Coronary artery (tissue), 2 donors: ENCODE data around the gene THADA.

Experiments
- DNase-seq: peaks from one replicate; pipeline ENCODE4 v3.0.0-alpha.2; 2017; ENCODE audit warnings: low spot score
- H3K27ac ChIP-seq, 2 donors: fragments of 200-600 bp; sonication (generic); one replicate each; pipeline ENCODE4 v1.5.1; 2016 to 2019
- H3K4me3 ChIP-seq: fragments of 200-600 bp; sonication (generic); 2 replicates; pipeline ENCODE4 v1.5.1; 2016; ENCODE audit warnings: mild to moderate bottlenecking, moderate library complexity
- TF ChIP-seq, protein P1 (sequence below): fragments of 200-600 bp; sonication (generic); IDR thresholded peaks from one replicate; pipeline ENCODE4 v1.5.1; 2019; ENCODE audit warnings: antibody characterized with exemption

THADA gene

GRCh38 chr2:43376523-43377198 lies 219.2 kb downstream of the THADA start:
- H3K27ac ChIP-seq = no peak overlapping the region
- no peak overlapping the region for H3K4me3 ChIP-seq
- no peak for DNase-seq
- TF ChIP-seq, protein P1, sequence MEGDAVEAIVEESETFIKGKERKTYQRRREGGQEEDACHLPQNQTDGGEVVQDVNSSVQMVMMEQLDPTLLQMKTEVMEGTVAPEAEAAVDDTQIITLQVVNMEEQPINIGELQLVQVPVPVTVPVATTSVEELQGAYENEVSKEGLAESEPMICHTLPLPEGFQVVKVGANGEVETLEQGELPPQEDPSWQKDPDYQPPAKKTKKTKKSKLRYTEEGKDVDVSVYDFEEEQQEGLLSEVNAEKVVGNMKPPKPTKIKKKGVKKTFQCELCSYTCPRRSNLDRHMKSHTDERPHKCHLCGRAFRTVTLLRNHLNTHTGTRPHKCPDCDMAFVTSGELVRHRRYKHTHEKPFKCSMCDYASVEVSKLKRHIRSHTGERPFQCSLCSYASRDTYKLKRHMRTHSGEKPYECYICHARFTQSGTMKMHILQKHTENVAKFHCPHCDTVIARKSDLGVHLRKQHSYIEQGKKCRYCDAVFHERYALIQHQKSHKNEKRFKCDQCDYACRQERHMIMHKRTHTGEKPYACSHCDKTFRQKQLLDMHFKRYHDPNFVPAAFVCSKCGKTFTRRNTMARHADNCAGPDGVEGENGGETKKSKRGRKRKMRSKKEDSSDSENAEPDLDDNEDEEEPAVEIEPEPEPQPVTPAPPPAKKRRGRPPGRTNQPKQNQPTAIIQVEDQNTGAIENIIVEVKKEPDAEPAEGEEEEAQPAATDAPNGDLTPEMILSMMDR = no peak

DNA sequence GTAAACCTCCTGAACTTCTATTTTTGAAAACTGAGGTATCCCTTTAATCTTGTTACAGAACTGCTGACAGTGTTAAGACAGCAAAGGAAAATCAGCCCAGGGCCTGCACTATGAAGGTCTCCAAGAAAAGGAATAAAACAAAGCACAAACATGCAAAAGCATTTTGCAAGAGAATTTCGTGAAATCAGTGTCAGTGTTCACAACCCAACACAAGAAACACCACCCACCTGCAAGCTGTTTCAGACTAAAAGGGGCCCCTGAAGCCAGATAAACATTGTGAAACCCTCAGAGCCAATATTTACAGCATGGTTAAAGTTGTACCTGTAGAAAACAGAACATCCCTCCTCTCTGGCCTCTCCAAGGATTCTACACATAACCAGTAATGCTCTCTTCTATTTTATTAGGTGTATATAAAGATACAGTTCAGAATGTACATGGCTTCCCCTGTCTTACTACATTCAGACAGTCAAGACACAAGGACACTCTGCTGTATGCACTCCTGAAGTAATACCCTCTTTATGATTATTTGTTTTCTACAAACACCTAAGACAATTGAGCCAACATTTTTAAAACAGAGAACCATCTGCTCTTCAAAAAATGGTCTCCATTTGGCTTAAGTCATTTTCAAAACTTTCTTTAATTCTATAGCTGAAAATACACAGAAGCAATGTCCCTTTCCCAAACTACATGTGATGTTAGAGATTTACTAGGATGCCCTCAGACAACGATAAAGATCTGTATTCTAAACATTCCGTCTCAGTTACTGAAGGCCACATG lies 219.9 kb downstream of the THADA start:
- H3K4me3 ChIP-seq = no peak overlapping the region
- DNase-seq = no peak
- no peak overlapping the region for H3K27ac ChIP-seq
- TF ChIP-seq, protein P1 = no peak

GRCh38 chr2:43372416-43373081 lies 223.3 kb downstream of the THADA start:
- Histone ChIP-seq H3K27ac (no peak overlapping the region), H3K4me3 (no peak overlapping the region)
- no peak for DNase-seq
- TF ChIP-seq, protein P1 = no peak

GRCh38 chr2:43370705-43371104 lies 225.1 kb downstream of the THADA start:
- H3K4me3 ChIP-seq = no peak overlapping the region
- TF ChIP-seq, protein P1 = no peak
- DNase-seq = no peak
- H3K27ac ChIP-seq = no peak overlapping the region

- DNase-seq = no peak
- TF ChIP-seq, protein P1 = no peak
- Histone ChIP-seq H3K4me3 (no peak overlapping the region), H3K27ac (no peak overlapping the region)
These were observed 225.7 kb downstream of the THADA start for GRCh38 chr2:43370146-43370545.

DNA sequence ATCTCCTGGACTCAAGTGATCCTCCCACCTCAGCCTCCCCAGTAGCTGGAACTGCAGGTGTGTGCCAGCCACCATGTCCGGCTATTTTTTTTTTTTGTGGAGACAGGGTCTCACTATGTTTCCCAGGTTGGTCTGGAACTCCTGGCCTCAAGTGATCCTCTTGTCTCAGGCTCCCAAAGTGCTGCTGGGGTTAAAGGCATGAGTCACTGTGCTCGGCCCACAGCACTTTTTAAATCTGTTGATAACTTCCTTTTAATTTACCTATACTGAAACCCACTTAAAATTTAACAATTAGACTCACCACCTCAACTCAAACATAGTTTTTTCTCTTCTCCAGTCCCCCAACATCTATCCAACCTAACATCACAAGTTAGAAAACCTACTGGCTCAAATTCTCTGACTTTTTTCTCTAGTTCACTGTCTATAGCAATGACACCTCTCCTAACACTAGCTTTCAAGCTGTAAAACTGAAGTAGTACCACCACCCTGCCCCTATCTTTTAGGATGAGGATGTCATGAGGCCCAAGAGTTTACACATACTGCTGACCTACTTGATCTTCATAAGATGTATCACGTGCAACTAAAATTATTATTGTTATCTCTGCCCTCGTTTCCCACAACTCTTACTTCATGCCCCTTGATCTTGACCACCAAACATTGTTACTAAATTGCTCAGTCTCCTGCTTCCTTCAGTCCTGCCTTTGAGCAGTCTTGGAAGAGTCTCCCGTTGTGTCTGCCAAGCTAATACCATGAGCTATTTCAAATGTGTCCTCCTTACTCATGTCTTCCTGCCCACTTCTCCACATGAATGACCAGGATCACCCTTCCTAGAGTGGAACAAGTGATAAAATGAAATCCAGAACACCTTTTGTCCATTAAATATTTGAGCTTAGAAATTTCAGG lies 227.1 kb downstream of the THADA start:
- no peak overlapping the region for H3K4me3 ChIP-seq
- TF ChIP-seq, protein P1 = no peak
- no peak overlapping the region for H3K27ac ChIP-seq
- DNase-seq = no peak
